Uterine smooth muscle cell (primary cell): Measurements from ENCODE around the gene MAP7D1. TPM values are rescaled to one million over a fixed set of nuclear protein-coding genes. Genes with fewer than 3 reads are reported as not detected.

Experiments
- total RNA-seq: library from RNA; depleted of rRNA; stranded (reverse); fragments of >200 nt; gene quantifications from 2 replicates; pipeline ENCODE4 v1.2.3, GENCODE V29; 2014

MAP7D1 gene
- total RNA-seq: 93.0 and 97.9 TPM in 2 replicates

DNA sequence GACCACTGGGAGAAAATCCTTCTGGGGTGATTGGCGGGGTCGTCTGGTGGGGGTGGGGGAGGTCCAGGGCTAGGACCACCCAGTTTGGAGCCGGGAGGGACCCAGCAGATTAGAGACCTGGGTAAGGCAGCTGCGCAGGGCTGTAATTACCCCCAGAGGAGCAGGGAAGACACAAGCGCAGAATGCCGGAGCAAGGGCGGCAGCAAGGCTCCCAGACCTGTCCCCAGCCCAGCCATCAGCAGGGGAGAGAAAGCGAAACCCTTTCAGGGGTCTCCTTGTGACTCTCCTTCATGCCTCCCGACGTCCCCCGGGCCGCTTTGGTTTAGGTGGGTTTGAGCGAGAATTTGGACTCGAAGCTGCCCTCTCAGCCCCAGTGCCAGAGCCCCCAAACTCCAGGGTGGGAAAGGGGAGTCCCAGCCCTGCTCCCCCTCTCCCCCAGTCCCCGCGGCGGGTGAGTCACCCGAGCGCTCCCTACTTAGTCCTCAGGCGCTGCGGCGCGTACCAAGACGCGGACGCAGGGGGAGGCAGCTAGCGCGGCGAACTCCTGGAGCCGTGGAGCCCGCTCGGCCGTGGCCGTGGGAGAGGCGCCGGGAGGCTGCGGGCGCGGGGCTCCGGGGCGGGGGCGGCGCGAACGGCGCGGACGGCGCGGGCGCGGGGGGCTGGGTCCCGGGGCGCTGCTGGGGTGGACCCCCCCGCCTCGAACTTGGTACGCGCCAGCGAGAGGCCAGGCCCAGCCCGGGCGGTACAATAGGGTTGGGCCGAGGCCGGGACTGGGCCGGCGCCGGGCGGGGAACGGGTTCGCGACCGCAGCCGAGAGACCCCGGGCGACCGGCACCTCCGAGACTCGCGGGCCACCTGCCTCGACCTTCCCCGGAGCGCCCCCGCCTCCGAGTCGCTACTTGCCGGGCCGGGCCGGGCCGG is at the start of gene MAP7D1:
Gene MAP7D1, plus strand, starts transcription at position 753 of the 921 bp plus-strand sequence. CDS start 258 bp downstream, outside the sequence.

DNA sequence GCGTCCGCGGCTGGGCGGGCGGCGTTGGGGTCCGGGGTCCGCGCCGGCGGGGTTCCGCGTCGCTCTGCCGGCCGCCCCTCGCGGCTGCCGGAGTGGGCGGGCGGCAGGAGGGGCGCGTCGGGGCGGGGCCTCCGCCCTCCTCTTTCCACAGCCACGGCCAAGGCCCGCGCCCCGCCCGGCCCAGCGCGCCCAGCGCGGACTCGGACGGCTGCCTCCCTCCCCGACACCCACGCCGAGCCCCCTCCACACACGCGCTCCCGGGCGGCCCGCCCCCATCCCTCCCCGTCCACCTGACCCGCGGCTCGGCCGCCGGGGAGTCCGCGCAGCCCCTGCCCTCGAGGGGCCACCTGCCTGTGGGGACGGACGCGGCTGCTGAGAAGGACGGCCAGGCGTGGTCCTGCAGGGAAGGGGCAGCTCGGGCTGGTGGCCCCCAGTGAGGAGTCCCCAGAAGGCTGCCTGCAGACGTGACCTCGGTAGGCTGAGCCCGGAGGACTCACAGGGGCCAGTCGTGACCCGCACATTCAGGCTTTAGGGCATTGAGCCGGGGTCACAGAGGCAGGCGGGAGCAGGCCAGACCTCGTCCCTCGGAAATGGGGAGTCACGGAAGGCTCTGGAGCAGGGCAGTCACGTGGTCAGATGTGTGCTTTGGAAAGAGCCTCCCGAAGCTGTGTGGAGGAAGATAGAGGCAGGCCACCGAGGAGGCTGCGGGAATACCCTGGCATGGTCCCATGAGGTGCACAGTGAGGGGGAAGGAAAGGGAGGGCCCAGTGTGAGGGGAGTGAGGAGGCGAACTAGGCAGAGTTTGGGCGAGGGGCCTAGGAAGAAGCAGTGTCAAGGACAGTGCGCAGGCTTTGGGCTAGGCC is 30.6 kb upstream of the MAP7D1 start, which contains the start of gene COL8A2:
Gene COL8A2, minus strand, starts transcription at position 94 of the 863 bp plus-strand sequence. CDS start 24,980 bp downstream, outside the sequence.

DNA sequence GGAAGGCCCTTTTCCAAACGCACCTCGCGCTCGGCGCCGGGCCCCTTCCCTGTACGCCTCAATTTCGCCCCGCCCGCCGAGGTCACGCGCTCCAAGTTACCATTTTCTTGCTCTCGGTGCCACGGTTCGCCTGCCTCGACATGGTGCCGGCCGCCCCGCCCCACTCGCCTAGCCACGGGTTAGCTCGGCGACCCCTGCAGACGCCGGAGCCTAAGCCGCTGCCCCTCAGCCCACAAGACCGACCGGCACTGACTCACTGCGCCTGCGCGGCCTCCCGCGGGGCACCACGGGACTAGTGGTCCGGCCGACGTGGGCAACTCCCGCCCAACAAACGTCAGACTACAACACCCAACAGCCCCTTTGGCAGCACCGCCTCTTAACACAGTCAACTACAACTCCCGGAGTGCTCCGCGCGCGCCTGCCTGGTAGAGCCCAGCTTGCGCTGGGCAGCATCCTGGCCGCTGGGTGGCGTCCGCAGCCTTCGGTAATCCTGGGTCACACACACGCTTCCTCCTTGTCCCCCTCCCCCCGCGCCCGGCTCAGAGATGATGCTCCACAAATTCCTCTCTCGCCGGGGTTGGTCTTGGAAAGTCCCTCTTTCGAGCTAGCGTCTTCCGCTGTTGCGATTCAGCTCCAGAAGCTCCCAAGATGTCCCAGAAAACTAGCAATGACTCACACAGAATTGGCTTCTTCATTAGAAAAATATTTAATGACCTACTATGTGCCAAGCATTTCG is 6.6 kb upstream of the MAP7D1 start, which contains the start of gene TRAPPC3:
Gene TRAPPC3, minus strand, starts transcription at position 250 of the 736 bp plus-strand sequence. Its CDS starts 108 bp downstream, at position 142.

DNA sequence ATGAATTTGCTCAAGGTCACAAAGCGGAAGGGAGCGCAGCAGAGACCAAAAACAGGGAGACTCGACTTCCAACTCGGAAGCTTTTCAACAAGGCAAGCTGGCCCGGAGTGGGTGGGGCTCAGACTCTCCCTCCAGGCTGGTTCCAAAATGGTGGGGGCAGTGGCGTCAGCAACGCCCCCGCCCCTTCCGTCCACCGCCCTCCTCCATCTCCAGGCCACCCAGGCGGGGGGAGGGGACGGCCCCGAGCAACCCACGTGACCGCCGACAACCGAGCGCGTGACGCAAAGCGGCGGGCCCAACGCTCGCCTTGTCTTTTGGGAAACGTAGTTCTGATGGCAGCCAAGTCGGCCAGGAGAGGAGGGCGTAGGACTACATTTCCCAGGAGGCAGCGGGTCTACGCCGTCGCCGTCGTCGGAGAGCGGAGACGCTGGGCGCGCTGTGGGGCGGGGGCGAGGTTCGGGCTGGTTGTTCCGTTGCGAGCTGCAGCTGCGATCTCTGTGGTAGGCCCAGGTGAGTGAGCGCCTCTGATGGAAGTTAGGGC is 68.1 kb downstream of the MAP7D1 start, which contains the start of gene THRAP3:
Gene THRAP3, plus strand, starts transcription at position 448 of the 541 bp plus-strand sequence. CDS start 58,121 bp downstream, outside the sequence.

Other genes starting within 250 kb of the MAP7D1 start
- gene AGO3, start 225.1 kb upstream of the MAP7D1 start, total RNA-seq: 14.1 and 20.2 TPM in 2 replicates
- gene TEKT2, start 72.1 kb upstream of the MAP7D1 start, total RNA-seq: 0.11 and 0.12 TPM in 2 replicates
- gene ADPRS, start 67.3 kb upstream of the MAP7D1 start, total RNA-seq: 48.9 and 53.1 TPM in 2 replicates
- 5.0 and 12.5 TPM in 2 replicates for gene COL8A2, start 30.9 kb upstream of the MAP7D1 start, total RNA-seq
- 84.1 and 100 TPM in 2 replicates for gene TRAPPC3, start 6.7 kb upstream of the MAP7D1 start, total RNA-seq
- 84.1 and 146 TPM in 2 replicates for gene THRAP3, start 68.3 kb downstream of the MAP7D1 start, total RNA-seq
- 3.1 and 6.2 TPM in 2 replicates for gene SH3D21, start 150.2 kb downstream of the MAP7D1 start, total RNA-seq
- 233 and 252 TPM in 2 replicates for gene EVA1B, start 167.5 kb downstream of the MAP7D1 start, total RNA-seq
- gene STK40, start 229.8 kb downstream of the MAP7D1 start, total RNA-seq: 17.6 and 19.9 TPM in 2 replicates
- gene LSM10, start 241.7 kb downstream of the MAP7D1 start, total RNA-seq: 9.5 and 12.0 TPM in 2 replicates